GM19351 (cell line): ENCODE data around the gene ARL17A.
"Not testable (repeated sequence)": the region's sequence is repeated elsewhere in the genome, so short reads cannot be mapped to it uniquely, and the experiment has no call there.

Experiments used
- ATAC-seq: cut with Tn5 transposase; IDR thresholded peaks from one replicate; pipeline ENCODE4 v1.9.1; 2021; ENCODE audit warnings: mild to moderate bottlenecking, moderate library complexity; ENCODE audit not compliant: unreplicated experiment

ARL17A gene

GRCh38 chr17:46579083-46580075, at the start of gene ARL17A:
Gene ARL17A (minus strand): TSS chr17:46579691. CDS start chr17:46576322, 3,369 bp downstream.
- ATAC-seq = peak; percentile 94

DNA sequence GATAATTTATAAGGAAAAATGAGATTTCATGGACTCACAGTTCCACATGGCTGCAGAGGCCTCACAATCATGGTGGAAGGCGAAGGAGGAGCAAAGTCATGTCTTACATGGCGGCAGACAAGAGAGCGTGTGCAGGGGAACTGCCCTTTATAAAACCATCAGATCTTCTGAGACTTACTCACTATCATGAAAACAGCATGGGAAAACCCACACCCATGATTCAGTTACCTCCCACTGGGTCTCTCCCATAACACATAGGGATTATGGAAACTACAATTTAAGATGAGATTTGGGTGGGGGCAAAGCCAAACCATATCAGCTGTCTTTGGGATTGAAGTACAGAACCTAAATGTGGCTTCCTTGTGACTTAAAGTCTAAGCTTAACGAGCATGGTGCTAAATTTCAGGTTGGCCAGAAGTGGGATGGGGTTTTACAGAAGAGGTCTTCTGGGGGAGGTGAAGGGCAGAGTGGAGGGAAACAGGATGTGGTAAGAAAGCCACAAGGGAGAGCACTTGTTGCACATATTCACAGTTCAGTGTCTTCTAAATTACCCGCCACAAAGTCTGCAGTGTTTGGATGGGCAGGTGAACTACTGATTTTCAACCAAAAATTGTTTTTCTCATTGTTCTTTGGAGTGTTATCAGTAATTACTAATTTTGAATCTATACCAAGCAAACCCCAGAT, 49.4 kb upstream of the ARL17A start:
- ATAC-seq = peak; percentile 44

DNA sequence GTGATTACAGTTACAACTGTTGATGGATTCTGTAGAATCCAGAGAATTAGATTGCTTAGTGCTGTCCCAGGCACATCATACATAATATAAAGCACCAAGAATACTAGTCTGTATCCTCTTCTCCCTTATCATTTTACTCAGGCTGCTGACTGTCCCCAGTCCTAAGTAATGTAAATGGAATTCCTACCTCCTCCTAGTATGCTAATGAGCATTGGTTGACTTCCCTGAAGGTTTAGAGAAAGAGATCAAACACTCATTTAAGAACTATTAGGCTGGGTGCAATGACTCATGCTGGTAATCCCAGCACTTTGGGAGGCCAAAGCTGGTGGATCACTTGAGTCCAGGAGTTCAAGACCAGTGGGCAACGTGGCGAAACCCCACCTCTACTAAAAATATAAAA, 48.0 kb upstream of the ARL17A start:
- ATAC-seq = not testable (repeated sequence)

DNA sequence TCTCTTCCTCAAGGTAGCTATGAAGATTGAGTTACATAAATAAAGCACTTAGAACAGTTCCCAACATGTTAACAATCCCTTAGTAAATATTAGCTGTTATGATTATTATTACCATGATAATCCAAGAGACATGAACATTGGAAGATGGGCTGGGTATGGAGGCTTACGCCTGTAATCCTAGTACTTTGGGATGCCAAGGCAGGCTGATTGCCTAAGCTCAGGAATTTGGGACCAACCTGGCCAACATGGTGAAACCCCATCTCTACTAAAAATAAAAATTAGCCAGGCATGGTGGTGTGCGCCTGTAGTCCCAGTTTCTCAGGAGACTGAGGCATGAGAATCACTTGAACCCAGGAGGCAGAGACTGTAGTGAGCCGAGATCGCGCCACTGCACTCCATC, 45.2 kb upstream of the ARL17A start:
- not testable (repeated sequence) for ATAC-seq

DNA sequence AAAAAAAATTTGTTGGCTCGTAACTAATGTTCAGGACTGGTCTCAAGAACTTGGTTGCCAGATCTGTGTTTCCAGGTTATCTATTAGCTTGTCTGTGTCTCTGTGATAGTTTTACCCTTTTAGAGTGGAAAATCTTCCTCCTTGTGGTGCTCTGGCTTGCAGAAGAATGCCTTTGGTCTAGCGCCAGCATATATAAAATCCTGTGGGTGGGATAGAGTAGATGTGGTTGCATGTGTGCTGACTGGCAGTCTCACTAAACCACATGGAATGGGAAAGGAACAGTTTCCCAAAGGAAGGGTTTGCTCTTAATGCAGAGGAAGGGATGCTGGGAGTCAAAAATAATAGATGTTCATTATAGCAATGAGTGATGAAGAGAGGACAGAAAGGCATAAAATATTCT, 44.3 kb upstream of the ARL17A start:
- ATAC-seq = not testable (repeated sequence)

DNA sequence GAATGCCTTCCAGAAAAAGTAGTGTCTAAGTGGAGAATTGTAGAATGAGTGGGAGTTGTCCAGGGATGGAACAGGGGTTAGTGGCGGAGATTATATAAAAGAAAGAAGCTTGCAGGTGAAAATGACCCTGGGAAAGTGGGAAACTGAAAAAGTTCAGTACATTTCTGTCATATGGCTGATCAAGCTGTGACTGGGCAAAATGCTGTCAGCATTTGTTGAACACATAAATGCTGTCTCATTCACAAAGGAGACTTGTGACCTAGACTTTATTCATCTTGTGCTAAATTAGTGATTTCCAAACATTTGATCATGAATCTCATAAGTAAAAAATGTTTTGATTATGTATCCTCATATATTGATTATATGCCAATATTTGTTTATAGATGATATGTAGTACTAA, 39.5 kb upstream of the ARL17A start:
- not testable (repeated sequence) for ATAC-seq

DNA sequence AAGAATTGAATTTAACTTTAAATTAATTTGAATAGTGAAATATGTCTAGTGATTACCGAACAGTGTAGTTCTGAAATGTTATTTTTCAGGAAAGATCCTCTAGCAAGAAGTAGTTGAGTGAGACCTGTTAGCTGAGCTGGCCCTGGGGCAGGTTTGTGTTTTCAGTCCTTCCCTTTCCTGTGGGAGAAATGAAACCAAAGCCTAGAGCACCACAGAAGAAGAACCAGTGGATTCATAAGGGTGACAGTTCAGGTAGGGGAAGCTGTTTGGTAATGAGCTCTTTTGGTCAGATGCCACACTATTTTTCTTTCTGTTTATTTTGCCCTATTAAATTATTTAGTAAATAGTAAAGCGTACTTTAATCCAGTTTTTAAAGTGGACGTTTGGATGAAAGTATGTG, 37.6 kb upstream of the ARL17A start:
- not testable (repeated sequence) for ATAC-seq

DNA sequence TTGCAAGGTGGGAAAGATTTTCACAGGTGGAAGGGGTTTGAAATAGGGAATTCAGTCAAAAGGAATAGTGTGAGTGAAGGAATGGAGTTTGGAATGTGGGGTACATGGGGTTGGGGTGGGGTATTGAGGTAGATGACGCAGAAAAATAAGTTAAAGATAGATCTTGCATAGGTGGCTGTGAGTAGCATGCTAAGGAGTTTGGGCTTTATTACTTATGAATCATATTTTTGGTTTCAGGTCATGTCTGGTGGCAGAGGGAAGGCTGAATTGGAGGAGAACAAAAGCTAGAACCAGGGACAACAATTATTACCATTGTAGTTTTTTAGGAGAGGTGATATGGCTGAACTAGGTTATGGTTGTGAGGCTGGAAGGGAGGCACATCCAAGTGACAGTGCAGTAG, 34.4 kb upstream of the ARL17A start:
- ATAC-seq = not testable (repeated sequence)

GRCh38 chr17:46611304-46611703, 31.8 kb upstream of the ARL17A start:
- ATAC-seq = not testable (repeated sequence)

GRCh38 chr17:46603125-46603524, 23.6 kb upstream of the ARL17A start:
- ATAC-seq = peak; percentile 82

GRCh38 chr17:46600767-46601166, 21.3 kb upstream of the ARL17A start:
- ATAC-seq = not testable (repeated sequence)

DNA sequence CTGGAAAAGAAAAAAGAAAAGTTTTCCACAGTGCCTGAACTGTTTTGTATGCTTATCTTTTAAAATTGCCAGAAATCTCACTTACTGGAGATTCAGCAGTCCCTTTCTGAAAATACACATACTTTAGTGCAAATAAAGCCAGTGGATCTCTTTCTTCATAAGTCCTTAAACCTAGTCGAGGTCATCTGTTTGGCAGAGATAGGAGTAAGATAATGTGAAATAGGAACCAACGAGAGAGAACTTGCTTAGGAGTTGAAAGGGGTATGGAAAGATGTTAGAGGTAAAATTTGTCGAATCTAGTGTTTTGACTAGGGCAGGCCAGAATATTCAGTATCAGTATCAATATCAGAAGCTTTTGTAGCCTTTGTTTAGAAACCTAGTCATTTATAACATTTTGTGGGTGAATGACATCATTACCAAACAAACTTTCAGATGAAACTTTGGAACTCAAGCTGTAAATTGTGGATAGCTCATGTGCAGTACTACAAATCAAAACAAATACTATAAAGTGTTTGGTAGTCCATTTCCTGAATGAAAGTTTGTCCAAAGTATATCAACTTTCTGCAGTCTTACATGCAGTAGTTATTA, 18.9 kb upstream of the ARL17A start:
- peak; percentile 57 for ATAC-seq

DNA sequence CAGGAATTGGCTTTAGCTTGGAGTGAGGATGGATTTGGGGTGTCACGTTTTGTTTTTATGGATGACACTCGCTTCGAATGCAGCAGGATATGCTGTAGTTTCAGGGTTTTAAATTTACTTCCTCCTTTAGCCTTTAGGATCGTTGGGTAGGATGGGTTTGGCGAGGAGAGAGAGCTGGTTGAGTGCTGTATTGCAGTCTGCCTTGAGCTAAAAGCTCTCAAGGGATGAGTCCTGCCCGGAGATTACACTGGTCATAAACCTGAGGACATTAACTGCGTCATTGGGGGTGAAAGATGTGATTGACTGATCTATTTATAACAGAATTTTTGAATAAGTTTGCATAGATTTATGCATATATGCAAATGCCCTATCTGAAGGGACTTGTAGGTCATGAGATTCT, 11.8 kb upstream of the ARL17A start:
- ATAC-seq = not testable (repeated sequence)

GRCh38 chr17:46590157-46591146, 11.0 kb upstream of the ARL17A start, which contains the start of gene NSF:
Gene NSF (plus strand): TSS chr17:46590669. CDS start chr17:46590776, 107 bp downstream.
- not testable (repeated sequence) for ATAC-seq

DNA sequence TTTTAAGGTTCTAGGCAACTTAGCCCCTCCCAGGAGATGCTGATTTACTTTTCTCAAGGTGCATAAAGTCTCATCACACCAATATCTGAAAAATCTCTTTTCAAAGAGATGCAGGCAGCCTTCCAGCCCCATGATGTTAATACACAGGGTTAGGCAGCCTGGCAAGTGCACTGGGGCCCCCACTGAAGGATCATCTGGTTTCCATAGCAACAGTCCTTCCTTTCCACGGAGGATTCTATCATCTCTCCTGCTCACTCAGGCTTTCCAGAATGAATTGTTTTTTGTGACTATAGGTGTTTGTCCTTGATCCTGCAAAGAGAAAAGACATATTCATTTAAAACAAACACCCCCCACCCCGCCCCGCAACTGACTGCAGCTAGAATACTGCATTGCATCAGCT, 6.0 kb upstream of the ARL17A start:
- not testable (repeated sequence) for ATAC-seq

GRCh38 chr17:46580082-46580481, 591 bp upstream of the ARL17A start:
- peak; percentile 7 for ATAC-seq

DNA sequence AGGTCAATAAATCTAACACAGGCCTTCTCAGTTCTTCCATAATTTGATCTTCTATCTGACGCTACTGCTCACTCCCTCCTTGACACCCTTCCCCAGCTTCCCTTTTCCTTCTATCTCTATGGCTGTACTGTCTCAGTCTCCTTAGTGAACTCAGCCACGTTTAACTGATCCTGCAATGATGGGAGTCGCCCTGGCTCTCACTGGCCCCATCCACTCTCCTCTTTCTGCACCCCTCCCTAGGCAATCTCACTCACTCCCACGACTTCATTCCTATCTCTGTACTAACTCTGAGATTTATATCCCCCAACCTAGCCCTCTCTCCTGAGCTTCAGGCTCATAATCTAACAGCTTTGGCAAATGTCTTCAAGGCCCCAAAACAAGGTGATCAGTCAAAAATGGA, 7.7 kb downstream of the ARL17A start:
- ATAC-seq = not testable (repeated sequence)

DNA sequence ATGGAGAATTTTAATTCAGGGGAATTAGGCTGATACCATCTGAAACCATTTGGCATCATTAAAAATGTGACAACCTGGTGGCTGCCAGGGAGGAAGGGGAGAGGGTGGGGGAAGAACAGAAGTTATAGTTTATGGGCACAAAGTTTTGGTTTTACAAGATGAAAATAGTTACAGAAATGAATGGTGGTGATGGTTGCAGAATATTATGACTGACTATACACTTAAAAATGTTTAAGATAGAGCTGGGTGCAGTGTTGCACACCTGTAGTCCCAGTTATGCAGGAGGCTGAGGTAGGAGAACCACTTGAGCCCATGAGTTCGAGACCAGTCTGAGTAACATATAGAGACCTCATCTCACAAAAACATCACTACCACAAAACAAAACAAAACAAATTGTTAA, 12.5 kb downstream of the ARL17A start:
- not testable (repeated sequence) for ATAC-seq

- ATAC-seq = not testable (repeated sequence)
Measured at GRCh38 chr17:46566284-46566683, 13.2 kb downstream of the ARL17A start.

GRCh38 chr17:46560048-46560447, 19.4 kb downstream of the ARL17A start:
- not testable (repeated sequence) for ATAC-seq
